Neural cell (in vitro differentiated cells): Measurements from ENCODE around the gene KIF5C. TPM values are rescaled to one million over a fixed set of nuclear protein-coding genes. Genes with fewer than 3 reads are reported as not detected.

ENCODE experiments used
- H2AFZ ChIP-seq: fragments of 200-600, 300-800 bp; sonication (generic), shearing (Covaris generic); 2 replicates; pipeline ENCODE4 v1.6.0; 2014; ENCODE audit warnings: low read depth, mild to moderate bottlenecking, antibody characterized with exemption, low read length, moderate library complexity
- H3F3A ChIP-seq: fragments of 200-600 bp; shearing (Covaris generic); 2 replicates; pipeline ENCODE4 v1.6.1; 2016; ENCODE audit warnings: mild to moderate bottlenecking, moderate library complexity, mixed read lengths, antibody characterized with exemption, low read length; ENCODE audit not compliant: insufficient read depth, poor library complexity, severe bottlenecking
- H3K27ac ChIP-seq: fragments of 200-600, 300-800 bp; sonication (generic), shearing (Covaris generic); 2 replicates; pipeline ENCODE4 v1.5.1; 2014; ENCODE audit warnings: mild to moderate bottlenecking, low read length, moderate library complexity
- H3K27me3 ChIP-seq: fragments of 300-800, 200-600 bp; sonication (generic), shearing (Covaris generic); 2 replicates; pipeline ENCODE4 v1.6.0; 2014; ENCODE audit warnings: mild to moderate bottlenecking, low read depth, low read length, moderate library complexity; ENCODE audit not compliant: insufficient read depth
- H3K36me3 ChIP-seq: fragments of 300-800, 200-600 bp; sonication (generic), shearing (Covaris generic); 2 replicates; pipeline ENCODE4 v1.5.1; 2014; ENCODE audit warnings: mild to moderate bottlenecking, antibody characterized with exemption, low read length, moderate library complexity; ENCODE audit not compliant: insufficient read depth
- H3K4me2 ChIP-seq: fragments of 300-800, 200-600 bp; sonication (generic), shearing (Covaris generic); 2 replicates; pipeline ENCODE4 v1.6.0; 2014; ENCODE audit warnings: mild to moderate bottlenecking, low read length
- H3K4me3 ChIP-seq: fragments of 300-800, 200-600 bp; sonication (generic), shearing (Covaris generic); 2 replicates; pipeline ENCODE4 v1.5.1; 2014; ENCODE audit warnings: mild to moderate bottlenecking, low read length, moderate library complexity
- H3K79me2 ChIP-seq: fragments of 200-600 bp; shearing (Covaris generic); replicated peaks from 2 replicates; pipeline ENCODE4 v1.6.0; 2014; ENCODE audit warnings: mild to moderate bottlenecking, low read length, moderate library complexity; ENCODE audit not compliant: insufficient read depth
- H3K9ac ChIP-seq: fragments of 300-800, 200-600 bp; sonication (generic), shearing (Covaris generic); 2 replicates; pipeline ENCODE4 v1.6.1; 2016; ENCODE audit warnings: mild to moderate bottlenecking, low read length, mixed read lengths
- H3K9me2 ChIP-seq: fragments of 200-600 bp; shearing (Covaris generic); 2 replicates; pipeline ENCODE4 v1.6.1; 2016; ENCODE audit warnings: mild to moderate bottlenecking, low read length, mixed read lengths; ENCODE audit not compliant: insufficient read depth
- H3K9me3 ChIP-seq: fragments of 200-600, 300-800 bp; sonication (generic), shearing (Covaris generic); 2 replicates; pipeline ENCODE4 v1.6.1; 2016; ENCODE audit warnings: mild to moderate bottlenecking, mixed run types, low read length, moderate library complexity, mixed read lengths
- H4K20me1 ChIP-seq: fragments of 200-600 bp; shearing (Covaris generic); 2 replicates; pipeline ENCODE4 v1.6.1; 2016; ENCODE audit warnings: mild to moderate bottlenecking, mixed run types; ENCODE audit not compliant: insufficient read depth
- EP300 ChIP-seq: fragments of 450-650 bp; conservative IDR thresholded peaks from 2 replicates; pipeline ENCODE4 v1.6.1; 2014; ENCODE audit warnings: antibody characterized with exemption, mild to moderate bottlenecking, moderate library complexity; ENCODE audit not compliant: poor library complexity, severe bottlenecking
- EZH2 ChIP-seq: fragments of 200-600, 300-800 bp; shearing (Covaris generic), sonication (generic); IDR thresholded peaks from 2 replicates; pipeline ENCODE4 v1.6.1; 2014; ENCODE audit warnings: antibody characterized with exemption, low read length, borderline replicate concordance, mild to moderate bottlenecking; ENCODE audit not compliant: insufficient read depth, poor library complexity, severe bottlenecking
- MXI1 ChIP-seq: fragments of 450-650 bp; conservative IDR thresholded peaks from 2 replicates; pipeline ENCODE4 v1.6.1; 2014; ENCODE audit warnings: antibody characterized with exemption, mild to moderate bottlenecking; ENCODE audit not compliant: poor library complexity, severe bottlenecking
- POLR2AphosphoS5 ChIP-seq: IDR thresholded peaks from 2 replicates; pipeline ENCODE4 v1.6.1; 2012
- RAD21 ChIP-seq: fragments of 450-650 bp; conservative IDR thresholded peaks from 2 replicates; pipeline ENCODE4 v1.6.1; 2014; ENCODE audit warnings: antibody characterized with exemption, mild to moderate bottlenecking, moderate library complexity
- SMC3 ChIP-seq: fragments of 450-650 bp; conservative IDR thresholded peaks from 2 replicates; pipeline ENCODE4 v1.6.1; 2014; ENCODE audit warnings: antibody characterized with exemption, mild to moderate bottlenecking, moderate library complexity; ENCODE audit not compliant: poor library complexity
- TAF1 ChIP-seq: IDR thresholded peaks from 2 replicates; pipeline ENCODE4 v1.6.1; 2012; ENCODE audit warnings: low read depth
- polyA plus RNA-seq: library from polyadenylated mRNA; depleted of rRNA; stranded (reverse); fragments of >200 nt; gene quantifications from 2 replicates; pipeline ENCODE4 v1.2.3, GENCODE V29; 2014
- TF ChIP-seq, protein P1 (sequence below): IDR thresholded peaks from 2 replicates; pipeline ENCODE4 v1.6.1; 2012; ENCODE audit warnings: borderline replicate concordance
- TF ChIP-seq, protein P2 (sequence below): fragments of 450-650 bp; IDR thresholded peaks from 2 replicates; pipeline ENCODE4 v1.5.1; 2014; ENCODE audit warnings: antibody characterized with exemption, mild to moderate bottlenecking, moderate library complexity; ENCODE audit not compliant: poor library complexity, severe bottlenecking

The KIF5C gene
- polyA plus RNA-seq, 1 donor from 2014 or later, result 527 TPM

DNA sequence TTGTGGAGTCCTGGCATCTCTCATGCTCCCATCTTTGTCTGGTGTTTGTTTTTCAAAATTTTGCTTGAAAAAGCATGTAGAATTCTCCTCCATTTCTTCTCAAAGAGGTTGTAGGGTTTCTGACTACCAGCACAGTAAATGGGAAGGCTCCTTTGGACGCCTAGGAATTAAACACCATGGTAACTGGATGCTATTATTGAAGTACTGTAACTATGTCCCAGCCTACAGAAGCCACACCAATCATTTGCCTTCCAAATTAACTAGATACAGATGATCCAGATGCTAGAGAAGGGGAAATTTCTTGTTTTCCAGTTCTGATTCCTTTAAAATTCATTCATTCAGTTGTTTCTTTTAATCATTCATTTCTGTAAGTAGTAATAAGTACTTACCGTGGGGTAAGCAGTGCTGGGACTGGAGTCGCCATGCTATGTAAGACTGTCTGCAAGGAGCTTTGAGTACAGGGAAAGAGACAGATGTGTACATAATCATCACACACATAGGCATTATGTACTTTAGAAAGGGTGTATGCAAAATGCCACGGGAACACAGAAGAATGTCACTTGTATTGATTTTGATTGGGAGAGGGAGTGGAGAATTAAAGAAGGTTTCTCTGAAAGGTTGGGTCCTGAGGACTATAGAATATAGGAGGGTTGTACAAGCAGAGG is 49.6 kb downstream of the KIF5C start:
- Histone ChIP-seq H3K9me2 (no peaks in the 10 kb centered on the region), H2AFZ (no peak overlapping the region), H3K36me3 (peaks cover 15% of the 10 kb centered on the region), H3K79me2 (peaks cover 54% of the 10 kb centered on the region), H3K4me3 (no peak overlapping the region), H3K9ac (no peak overlapping the region), H3K4me2 (no peak overlapping the region), H3K9me3 (no peaks in the 10 kb centered on the region), H4K20me1 (no peaks in the 10 kb centered on the region), H3F3A (no peaks in the 10 kb centered on the region), H3K27me3 (no peaks in the 10 kb centered on the region), H3K27ac (peak overlapping the region; percentile 81)
- TF ChIP-seq, protein P1, sequence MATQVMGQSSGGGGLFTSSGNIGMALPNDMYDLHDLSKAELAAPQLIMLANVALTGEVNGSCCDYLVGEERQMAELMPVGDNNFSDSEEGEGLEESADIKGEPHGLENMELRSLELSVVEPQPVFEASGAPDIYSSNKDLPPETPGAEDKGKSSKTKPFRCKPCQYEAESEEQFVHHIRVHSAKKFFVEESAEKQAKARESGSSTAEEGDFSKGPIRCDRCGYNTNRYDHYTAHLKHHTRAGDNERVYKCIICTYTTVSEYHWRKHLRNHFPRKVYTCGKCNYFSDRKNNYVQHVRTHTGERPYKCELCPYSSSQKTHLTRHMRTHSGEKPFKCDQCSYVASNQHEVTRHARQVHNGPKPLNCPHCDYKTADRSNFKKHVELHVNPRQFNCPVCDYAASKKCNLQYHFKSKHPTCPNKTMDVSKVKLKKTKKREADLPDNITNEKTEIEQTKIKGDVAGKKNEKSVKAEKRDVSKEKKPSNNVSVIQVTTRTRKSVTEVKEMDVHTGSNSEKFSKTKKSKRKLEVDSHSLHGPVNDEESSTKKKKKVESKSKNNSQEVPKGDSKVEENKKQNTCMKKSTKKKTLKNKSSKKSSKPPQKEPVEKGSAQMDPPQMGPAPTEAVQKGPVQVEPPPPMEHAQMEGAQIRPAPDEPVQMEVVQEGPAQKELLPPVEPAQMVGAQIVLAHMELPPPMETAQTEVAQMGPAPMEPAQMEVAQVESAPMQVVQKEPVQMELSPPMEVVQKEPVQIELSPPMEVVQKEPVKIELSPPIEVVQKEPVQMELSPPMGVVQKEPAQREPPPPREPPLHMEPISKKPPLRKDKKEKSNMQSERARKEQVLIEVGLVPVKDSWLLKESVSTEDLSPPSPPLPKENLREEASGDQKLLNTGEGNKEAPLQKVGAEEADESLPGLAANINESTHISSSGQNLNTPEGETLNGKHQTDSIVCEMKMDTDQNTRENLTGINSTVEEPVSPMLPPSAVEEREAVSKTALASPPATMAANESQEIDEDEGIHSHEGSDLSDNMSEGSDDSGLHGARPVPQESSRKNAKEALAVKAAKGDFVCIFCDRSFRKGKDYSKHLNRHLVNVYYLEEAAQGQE, result no peak
- no peak for TF ChIP-seq EP300
- no peak for TF ChIP-seq MXI1
- TF ChIP-seq EZH2, result no peak
- TF ChIP-seq RAD21, result no peak
- no peak for TF ChIP-seq SMC3
- TF ChIP-seq TAF1, result no peak
- TF ChIP-seq, protein P2, sequence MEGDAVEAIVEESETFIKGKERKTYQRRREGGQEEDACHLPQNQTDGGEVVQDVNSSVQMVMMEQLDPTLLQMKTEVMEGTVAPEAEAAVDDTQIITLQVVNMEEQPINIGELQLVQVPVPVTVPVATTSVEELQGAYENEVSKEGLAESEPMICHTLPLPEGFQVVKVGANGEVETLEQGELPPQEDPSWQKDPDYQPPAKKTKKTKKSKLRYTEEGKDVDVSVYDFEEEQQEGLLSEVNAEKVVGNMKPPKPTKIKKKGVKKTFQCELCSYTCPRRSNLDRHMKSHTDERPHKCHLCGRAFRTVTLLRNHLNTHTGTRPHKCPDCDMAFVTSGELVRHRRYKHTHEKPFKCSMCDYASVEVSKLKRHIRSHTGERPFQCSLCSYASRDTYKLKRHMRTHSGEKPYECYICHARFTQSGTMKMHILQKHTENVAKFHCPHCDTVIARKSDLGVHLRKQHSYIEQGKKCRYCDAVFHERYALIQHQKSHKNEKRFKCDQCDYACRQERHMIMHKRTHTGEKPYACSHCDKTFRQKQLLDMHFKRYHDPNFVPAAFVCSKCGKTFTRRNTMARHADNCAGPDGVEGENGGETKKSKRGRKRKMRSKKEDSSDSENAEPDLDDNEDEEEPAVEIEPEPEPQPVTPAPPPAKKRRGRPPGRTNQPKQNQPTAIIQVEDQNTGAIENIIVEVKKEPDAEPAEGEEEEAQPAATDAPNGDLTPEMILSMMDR, result no peak
- TF ChIP-seq POLR2AphosphoS5, result no peak

DNA sequence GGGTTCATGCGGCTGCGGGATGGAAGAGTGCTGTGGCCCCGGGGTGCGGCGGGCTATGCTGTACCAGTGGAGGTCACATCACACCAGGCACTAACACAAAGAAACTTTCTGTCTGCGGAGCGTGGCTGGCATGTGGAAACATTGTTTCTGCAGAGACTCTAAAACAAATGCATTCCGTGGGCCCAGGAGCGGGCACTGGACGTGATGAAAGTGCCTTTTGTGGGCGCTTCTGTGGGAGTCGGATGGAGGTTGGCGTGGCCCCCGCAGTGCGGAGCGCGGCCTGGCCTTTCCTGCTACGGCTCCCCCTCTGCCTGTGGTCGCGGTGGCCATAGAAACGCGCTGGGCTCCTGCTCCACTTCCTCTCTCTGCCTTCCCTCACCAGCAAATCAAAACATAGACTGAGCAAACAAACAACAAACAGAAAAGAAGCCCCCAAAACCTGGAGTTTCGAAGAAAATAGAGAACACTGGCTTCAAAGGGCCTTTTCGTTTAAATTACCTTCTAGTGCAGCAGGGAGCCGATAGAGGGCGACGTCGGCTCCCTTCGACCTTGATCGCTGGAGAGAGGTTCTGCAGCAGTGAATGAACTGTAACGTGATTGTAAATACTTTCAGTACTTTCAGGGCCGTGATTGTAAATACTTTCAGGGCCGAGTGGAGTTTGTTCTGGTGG is 51.4 kb downstream of the KIF5C start:
- Histone ChIP-seq H3K9me3 (no peaks in the 10 kb centered on the region), H3K9ac (no peak overlapping the region), H3K9me2 (no peaks in the 10 kb centered on the region), H3K79me2 (peaks cover 38% of the 10 kb centered on the region), H3K4me3 (no peak overlapping the region), H4K20me1 (no peaks in the 10 kb centered on the region), H3K4me2 (no peak overlapping the region), H3K27ac (no peak overlapping the region), H3F3A (no peaks in the 10 kb centered on the region), H2AFZ (no peak overlapping the region), H3K36me3 (peaks cover 15% of the 10 kb centered on the region), H3K27me3 (no peaks in the 10 kb centered on the region)
- no peak for TF ChIP-seq POLR2AphosphoS5
- no peak for TF ChIP-seq EP300
- peak; percentile 31 for TF ChIP-seq RAD21
- no peak for TF ChIP-seq MXI1
- TF ChIP-seq SMC3, result peak; percentile 49
- TF ChIP-seq, protein P2, result peak; percentile 49
- no peak for TF ChIP-seq TAF1
- TF ChIP-seq EZH2, result no peak
- TF ChIP-seq, protein P1, result no peak
